HG02678 (cell line): ENCODE results near the gene LTBP4.
"Not testable (repeated sequence)": the region's sequence is repeated elsewhere in the genome, so short reads cannot be mapped to it uniquely, and the experiment has no call there.

ENCODE experiments used
- ATAC-seq: cut with Tn5 transposase; IDR thresholded peaks from one replicate; pipeline ENCODE4 v1.9.1; 2021; ENCODE audit warnings: mild to moderate bottlenecking, moderate library complexity; ENCODE audit not compliant: unreplicated experiment

The LTBP4 gene

DNA sequence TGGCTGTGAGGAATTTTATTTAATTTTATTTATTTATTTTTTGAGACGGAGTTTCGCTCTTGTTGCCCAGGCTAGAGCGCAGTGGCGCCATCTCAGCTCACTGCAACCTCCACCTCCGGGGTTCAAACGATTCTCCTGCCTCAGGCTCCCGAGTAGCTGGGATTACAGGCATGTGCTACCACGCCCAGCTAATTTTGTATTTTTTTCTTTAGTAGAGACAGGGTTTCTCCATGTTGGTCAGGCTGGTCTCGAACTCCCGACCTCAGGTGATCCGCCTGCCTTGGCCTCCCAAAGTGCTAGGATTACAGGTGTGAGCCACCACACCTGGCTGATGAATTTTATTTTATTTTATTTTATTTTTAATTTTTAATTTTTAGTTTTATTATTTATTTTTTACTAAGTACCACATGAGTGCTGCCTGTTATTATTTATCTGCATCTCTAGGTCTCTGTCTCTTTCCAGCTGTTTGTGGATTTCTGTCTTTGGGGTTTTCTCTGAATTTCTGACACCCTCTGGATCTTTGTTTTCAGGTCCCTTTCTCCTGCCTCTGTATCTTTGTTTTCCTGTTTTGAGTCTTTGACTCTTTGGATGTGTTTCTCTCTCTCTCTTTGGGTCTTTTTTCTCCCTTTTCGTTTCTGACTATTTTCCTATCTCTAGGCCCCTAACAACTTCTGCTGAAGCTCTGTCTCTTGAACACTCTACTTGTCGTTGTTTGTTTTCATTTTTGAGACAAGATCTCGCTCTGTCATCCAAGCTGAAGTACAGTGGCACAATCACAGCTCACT lies 23.4 kb downstream of the LTBP4 start:
- ATAC-seq: not testable (repeated sequence)

DNA sequence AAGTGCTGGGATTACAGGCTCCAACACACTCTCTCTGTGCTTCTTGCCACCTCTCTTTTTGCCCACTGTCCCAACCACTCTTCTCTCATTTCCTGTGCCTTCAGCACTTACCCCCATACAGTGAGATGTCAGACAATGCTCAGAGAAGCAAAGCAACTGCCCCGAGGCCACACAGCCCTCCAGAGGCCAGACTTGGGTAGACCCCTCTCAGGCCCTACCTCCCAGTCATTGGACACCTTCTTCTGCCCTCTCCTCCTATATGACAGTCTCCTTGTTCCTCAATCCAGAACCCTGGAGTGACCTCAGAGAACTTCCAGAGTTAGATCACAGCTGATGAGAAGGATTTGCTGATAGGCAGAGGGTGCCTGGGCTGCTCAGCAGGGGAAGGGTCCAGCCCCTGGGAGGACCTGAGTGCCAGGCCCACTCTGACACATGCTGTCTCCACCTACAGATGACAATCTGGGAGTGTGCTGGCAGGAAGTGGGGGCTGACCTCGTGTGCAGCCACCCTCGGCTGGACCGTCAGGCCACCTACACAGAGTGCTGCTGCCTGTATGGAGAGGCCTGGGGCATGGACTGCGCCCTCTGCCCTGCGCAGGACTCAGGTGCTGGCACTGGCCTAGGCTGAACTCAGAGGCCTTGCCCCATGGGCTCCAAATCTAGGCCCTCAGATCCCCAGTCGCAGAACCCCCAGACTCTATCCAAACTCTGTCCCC lies 24.4 kb downstream of the LTBP4 start:
- ATAC-seq: no peak

- no peak for ATAC-seq
Observed at GRCh38 chr19:40626918-40627317, 25.7 kb downstream of the LTBP4 start.

GRCh38 chr19:40627486-40628279 lies 26.5 kb downstream of the LTBP4 start:
- no peak for ATAC-seq

- ATAC-seq: no peak
Observed at GRCh38 chr19:40629346-40629745, 28.2 kb downstream of the LTBP4 start.

DNA sequence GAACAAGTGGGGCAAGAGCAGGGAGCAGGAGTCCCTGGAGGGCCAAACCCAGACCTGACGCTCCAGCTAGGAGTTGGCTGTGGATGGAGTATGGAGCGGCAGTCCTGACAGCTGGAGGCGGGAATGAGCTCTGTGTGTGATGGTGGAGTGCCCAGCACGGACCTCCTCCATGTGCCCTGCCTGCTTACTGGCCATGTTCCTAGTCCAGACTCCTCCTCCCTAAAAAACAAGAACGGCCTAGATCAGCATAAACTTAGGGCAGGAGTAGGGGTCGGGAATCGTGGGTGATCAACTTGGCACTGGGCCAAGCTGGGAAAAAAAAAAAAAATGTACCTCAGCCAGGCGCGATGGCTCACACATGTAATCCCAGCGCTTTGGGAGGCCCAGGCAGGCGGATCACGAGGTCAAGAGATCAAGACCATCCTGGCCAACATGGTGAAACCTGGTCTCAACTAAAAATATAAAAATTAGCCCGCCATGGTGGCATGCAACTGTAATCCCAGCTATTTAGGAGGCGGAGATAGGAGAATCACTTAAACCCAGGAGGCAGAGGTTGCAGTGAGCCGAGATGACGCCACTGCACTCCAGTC lies 29.5 kb downstream of the LTBP4 start:
- no peak for ATAC-seq

DNA sequence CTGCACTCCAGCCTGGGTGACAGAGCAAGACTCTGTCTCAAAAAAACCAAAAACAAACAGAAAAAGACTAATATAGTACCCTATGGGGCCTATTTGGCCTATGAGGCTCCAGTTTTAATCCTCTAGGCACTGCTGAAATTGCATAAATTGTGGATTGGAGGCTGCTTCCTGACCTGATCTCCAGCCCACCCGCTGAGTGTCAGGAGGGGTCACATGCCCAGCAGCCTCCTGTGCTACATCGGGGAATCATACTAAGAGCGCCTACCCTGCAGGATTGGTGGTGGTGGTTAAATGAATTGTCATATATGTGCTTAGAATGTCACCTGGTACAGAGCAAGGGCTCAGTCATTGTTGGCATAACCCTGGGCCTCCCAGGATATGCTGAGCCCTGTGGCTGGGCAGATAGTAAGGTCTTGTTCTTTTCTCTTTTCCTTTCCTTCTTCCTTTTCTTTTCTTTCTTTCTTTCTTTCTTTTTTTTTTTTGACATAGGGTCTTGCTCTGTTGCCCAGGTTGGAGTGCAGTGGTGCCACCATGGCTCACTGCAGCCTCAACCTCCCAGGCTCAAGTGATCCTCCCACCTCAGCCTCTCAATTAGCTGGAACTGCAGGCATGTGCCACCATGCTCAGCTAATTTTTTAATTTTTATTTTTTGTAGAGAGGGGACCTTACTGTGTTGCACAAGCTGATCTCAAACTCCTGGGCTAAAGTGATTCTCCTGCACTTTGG lies 31.3 kb downstream of the LTBP4 start:
- no peak for ATAC-seq

DNA sequence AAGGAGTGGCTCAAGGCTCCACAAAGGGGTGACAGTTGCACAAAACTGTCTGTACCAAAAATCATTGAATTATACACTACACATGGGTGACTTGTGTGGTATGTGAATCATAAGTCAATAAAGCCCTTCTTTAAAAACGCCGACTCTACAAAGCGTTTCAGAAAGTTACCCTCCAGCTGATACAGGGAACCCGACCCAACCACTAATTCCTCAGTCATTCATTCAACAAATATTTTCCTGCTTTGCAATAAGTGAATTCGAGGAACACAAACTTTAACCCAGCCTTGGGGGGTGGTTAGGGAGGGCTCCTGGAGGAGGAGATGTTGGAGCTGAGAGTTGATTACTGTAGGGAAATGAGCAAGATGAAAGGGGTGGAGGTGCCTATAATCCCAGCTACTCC lies 32.0 kb downstream of the LTBP4 start:
- no peak for ATAC-seq

DNA sequence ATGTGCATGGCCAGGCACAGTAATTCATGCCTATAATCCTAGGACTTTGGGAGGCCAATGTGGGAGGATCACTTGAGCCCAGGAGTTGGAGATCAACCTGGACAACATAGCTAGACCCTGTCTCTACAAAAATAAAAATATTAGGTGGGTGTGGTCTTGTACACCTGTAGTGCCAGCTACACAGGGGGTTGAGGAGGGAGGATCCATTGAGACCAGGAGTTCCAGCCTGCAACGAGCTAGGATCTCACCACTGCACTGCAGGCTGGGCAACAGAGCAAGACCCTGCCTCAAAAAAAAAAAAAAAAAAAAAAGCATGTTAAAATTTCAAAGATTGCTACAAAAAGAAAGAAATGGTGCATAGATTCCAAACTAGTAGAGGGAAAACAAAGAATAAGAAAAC lies 37.2 kb downstream of the LTBP4 start:
- ATAC-seq: no peak

- no peak for ATAC-seq
Observed at GRCh38 chr19:40639638-40639982, 38.4 kb downstream of the LTBP4 start.

GRCh38 chr19:40640744-40641143 lies 39.6 kb downstream of the LTBP4 start:
- ATAC-seq: no peak

DNA sequence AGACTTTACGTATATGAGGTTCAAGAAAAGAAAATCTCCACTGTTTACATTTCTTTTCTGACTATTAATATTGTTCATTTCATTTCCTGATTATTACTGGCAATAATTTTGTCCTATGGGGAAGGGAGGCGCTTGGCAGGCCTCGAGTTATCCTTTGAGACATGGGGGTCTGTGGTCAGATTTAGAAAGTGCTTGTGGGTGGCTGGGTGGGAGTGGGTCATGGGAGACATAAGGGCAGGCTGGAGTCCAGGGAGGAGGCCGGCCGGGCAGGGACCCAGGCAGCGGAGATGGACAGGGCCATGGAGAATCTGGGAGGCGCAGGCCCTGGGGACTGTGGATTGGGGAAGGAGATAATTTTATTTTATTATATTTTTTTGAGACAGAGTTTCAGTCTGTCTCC lies 40.1 kb downstream of the LTBP4 start:
- ATAC-seq: no peak

DNA sequence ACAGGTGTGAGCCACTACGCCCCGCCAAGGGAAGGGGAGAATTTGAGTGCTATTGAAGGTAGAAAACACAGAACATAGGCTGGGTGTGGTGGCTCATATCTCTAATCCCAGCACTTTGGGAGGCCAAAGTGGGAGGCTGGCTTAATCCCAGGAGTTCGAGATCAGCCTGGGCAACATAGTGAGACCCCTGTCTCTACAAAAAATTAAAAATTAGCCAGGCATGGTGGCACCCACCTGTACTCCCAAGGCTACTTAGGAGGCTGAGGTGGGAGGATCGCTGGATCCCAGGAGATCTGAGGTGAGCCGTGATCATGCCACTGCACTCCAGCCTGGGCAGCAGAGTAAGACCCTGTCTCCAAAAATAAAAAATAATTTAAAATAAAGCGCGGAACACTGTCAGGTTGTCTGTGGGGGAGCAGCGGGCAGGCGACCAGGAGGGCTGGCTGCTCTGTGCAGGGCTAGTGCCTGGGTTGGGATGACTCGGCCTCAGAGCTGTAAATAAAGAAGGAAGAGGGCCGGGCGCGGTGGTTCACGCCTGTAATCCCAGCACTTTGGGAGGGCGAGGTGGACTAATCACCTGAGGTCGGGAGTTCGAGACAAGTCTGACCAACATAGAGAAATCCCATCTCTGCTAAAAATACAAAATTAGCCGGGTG lies 41.0 kb downstream of the LTBP4 start:
- no peak for ATAC-seq

DNA sequence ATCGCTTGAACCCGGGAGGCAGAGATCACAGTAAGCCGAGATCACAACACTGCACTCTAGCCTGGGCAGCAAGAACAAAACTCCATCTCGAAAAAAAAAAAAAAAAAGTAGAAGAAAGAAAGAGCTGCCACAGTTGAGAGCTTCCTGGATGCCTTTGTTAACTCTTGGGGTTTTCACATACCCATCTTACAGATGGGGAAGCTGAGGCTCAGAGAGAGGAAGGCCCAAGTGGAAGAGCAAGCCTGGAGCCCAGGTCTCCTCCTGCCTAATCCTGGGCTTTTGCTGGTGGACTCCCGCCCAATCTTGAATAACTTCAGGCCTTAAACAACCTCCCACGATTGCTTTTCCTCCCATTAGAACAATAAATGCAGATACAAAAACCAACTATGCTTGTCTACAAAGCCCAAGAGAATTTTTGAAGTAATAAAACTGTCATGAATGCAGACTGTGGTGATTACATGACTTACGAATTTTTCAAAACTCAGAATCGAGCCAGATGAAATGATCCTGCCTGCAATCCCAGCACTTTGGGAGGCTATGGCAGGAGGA lies 41.7 kb downstream of the LTBP4 start:
- no peak for ATAC-seq

DNA sequence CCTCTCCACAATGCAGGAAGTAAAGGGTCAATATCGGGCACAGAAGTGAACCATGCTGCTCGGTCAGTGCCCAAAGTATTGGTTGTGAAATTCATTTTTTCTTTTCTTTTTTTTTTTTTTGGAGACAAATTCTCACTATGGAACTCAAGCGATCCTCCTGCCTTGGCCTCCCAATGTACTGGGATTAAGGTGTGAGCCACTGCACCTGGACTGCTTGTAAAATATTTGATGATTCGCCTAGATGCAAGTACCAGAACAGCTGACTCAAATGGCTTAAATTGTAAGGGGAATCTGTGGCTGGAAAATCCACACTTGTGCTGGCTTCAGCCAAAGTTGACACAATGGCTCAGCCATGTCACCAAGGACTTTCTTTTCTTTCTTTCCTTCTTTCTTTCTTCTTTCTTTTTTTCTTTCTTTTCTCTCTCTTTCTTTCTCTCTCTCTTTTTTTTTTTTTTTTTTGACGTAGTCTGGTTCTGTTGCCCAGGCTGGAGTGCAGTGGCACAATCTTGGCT lies 45.6 kb downstream of the LTBP4 start:
- ATAC-seq: no peak

GRCh38 chr19:40649903-40650675 lies 48.9 kb downstream of the LTBP4 start:
- not testable (repeated sequence) for ATAC-seq

DNA sequence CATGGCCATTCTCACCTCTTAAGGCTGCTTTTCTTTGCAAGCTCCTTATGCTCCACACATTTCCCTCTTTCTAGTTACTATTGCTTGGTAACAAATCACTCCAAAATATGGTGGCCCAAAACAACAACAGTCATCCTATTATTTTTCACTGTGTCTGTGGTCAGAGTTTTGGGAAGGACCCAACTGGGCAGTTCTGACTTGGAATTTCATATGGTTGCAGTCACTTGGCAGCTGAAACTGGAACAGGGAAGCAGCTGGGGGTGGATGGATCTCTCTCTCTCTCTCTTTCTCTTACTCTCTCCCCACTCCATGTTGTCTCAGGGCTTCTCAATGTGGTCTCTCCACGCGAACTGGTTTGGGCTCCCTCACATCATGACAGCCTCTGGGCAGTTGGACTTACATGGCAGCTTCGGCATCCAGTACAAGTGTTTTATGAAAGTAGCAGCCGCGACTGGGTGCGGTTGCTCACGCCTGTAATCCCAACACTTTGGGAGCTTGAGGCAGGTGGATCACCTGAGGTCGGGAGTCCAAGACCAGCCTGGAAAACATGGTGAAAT lies 49.7 kb downstream of the LTBP4 start:
- ATAC-seq: no peak

DNA sequence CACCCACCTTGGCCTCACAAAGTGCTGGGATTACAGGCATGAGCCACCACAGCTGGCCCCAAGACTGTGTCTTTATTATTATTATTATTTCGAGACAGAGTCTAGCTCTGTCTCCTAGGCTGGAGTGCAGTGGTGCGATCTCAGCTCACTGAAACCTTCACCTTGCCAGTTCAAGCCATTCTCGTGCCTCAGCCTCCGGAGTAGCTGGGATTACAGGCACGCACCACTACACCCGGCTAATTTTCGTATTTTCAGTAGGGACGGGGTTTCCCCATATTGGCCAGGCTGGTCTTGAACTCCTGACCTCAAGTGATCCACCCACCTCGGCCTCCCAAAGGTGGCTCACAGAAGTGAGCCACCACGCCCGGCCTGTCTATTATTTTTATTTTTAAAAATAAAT lies 51.1 kb downstream of the LTBP4 start:
- ATAC-seq: not testable (repeated sequence)

- not testable (repeated sequence) for ATAC-seq
Observed at GRCh38 chr19:40655684-40656083, 54.5 kb downstream of the LTBP4 start.
